Naive thymus-derived CD4-positive, alpha-beta T cell (primary cell): Measurements from ENCODE around the gene RSF1. TPM values are rescaled to one million over a fixed set of nuclear protein-coding genes. Genes with fewer than 3 reads are reported as not detected.

Source experiments
- ATAC-seq: fragments of 150-1000 bp; cut with Tn5 transposase; 2 replicates; pipeline ENCODE4 v1.10.0; 2021; ENCODE audit warnings: mild to moderate bottlenecking, moderate library complexity
- CTCF ChIA-PET: fragments of 350-600 bp; sonication (Branson Sonifier 250); formaldehyde crosslinking; loops from one replicate; lab custom pipeline; 2021; ENCODE audit warnings: antibody characterized with exemption; lab: Charles Lee
- POLR2A ChIA-PET: fragments of 350-600 bp; sonication (Branson Sonifier 250); formaldehyde crosslinking; loops from one replicate; lab custom pipeline; 2021; ENCODE audit warnings: antibody characterized with exemption, inconsistent platforms; lab: Charles Lee
- DNase-seq, 9 donors: peaks; one replicate each; pipeline versions ENCODE4 v3.0.0 to v3.0.0-alpha.2; 2020 to 2022; ENCODE audit warnings: mixed read lengths in 1 of 9
- H3K27ac ChIP-seq: one replicate; pipeline ENCODE4 v1.7.0; 2013; ENCODE audit warnings: mild to moderate bottlenecking, low read depth, low read length, moderate library complexity
- H3K27me3 ChIP-seq, 2 donors: one replicate each; pipeline ENCODE4 v1.7.0; 2013; ENCODE audit warnings: low read length in 2 of 2, mild to moderate bottlenecking in 2 of 2, moderate library complexity in 2 of 2; ENCODE audit not compliant: control insufficient read depth in 2 of 2, insufficient read depth in 2 of 2
- H3K36me3 ChIP-seq, 3 experiments: 1 replicate in 2 of 3; 2 replicates in 1 of 3; pipeline ENCODE4 v1.7.0; 2013; ENCODE audit warnings: low read length in 3 of 3, mild to moderate bottlenecking in 3 of 3, moderate library complexity in 1 of 3; ENCODE audit not compliant: insufficient read depth in 3 of 3, control insufficient read depth in 2 of 3
- H3K4me1 ChIP-seq, 2 donors: one replicate each; pipeline ENCODE4 v1.7.0; 2013; ENCODE audit warnings: low read length in 2 of 2, mild to moderate bottlenecking in 2 of 2, moderate library complexity in 1 of 2; ENCODE audit not compliant: control insufficient read depth in 2 of 2, insufficient read depth in 2 of 2
- H3K4me3 ChIP-seq: 2 replicates; pipeline ENCODE4 v1.7.0; 2013; ENCODE audit warnings: mild to moderate bottlenecking, low read length
- H3K9me3 ChIP-seq, 3 experiments: 1 replicate in 2 of 3; 2 replicates in 1 of 3; pipeline ENCODE4 v1.7.0; 2013; ENCODE audit warnings: low read length in 3 of 3; ENCODE audit not compliant: control insufficient read depth in 2 of 3
- H3K27ac Mint-ChIP-seq, 9 donors: one replicate each; pipeline ENCODE4 v1.8.0; 2020 to 2022; ENCODE audit warnings: mixed read lengths in 9 of 9, mild to moderate bottlenecking in 8 of 9, moderate library complexity in 5 of 9, inconsistent platforms in 2 of 9
- H3K27me3 Mint-ChIP-seq, 5 donors: one replicate each; pipeline ENCODE4 v1.8.0; 2021 to 2022; ENCODE audit warnings: mixed read lengths in 5 of 5, mild to moderate bottlenecking in 1 of 5
- H3K36me3 Mint-ChIP-seq, 5 donors: one replicate each; pipeline ENCODE4 v1.8.0; 2020 to 2022; ENCODE audit warnings: mixed read lengths in 5 of 5, mild to moderate bottlenecking in 3 of 5, inconsistent platforms in 1 of 5
- H3K4me1 Mint-ChIP-seq, 7 donors: one replicate each; pipeline ENCODE4 v1.8.0; 2020 to 2022; ENCODE audit warnings: mixed read lengths in 7 of 7, mild to moderate bottlenecking in 3 of 7, inconsistent platforms in 1 of 7
- H3K4me3 Mint-ChIP-seq, 10 donors: one replicate each; pipeline ENCODE4 v1.8.0; 2020 to 2022; ENCODE audit warnings: mild to moderate bottlenecking in 10 of 10, mixed read lengths in 10 of 10, moderate library complexity in 6 of 10, inconsistent platforms in 2 of 10
- H3K9me3 Mint-ChIP-seq, 11 donors: one replicate each; pipeline ENCODE4 v1.8.0; 2020 to 2022; ENCODE audit warnings: mixed read lengths in 11 of 11, mild to moderate bottlenecking in 4 of 11, inconsistent platforms in 1 of 11, moderate library complexity in 1 of 11
- intact Hi-C, 2 donors: fragments of 100-400 bp; cut with micrococcal nuclease; formaldehyde crosslinking; loops; one replicate each; pipeline ENCODE4 v1.15.1; 2023
- polyA plus RNA-seq, 2 donors: library from polyadenylated mRNA; unstranded; fragments of 300-500 nt; fragmentation: Illumina TruSeq; gene quantifications; one replicate each; pipeline ENCODE4 v1.2.3, GENCODE V29; 2021
- total RNA-seq, 6 experiments: library from RNA in 5 of 6; stranded (reverse) in 5 of 6; gene quantifications; 1 replicate in 5 of 6; 2 replicates in 1 of 6; pipeline ENCODE4 v1.2.3 and lab custom pipeline; 2021 to 2026

The RSF1 gene
- total and polyA plus RNA-seq, 7 experiments from 2014 or later = 33.3 to 113 (median 83.5) TPM

DNA sequence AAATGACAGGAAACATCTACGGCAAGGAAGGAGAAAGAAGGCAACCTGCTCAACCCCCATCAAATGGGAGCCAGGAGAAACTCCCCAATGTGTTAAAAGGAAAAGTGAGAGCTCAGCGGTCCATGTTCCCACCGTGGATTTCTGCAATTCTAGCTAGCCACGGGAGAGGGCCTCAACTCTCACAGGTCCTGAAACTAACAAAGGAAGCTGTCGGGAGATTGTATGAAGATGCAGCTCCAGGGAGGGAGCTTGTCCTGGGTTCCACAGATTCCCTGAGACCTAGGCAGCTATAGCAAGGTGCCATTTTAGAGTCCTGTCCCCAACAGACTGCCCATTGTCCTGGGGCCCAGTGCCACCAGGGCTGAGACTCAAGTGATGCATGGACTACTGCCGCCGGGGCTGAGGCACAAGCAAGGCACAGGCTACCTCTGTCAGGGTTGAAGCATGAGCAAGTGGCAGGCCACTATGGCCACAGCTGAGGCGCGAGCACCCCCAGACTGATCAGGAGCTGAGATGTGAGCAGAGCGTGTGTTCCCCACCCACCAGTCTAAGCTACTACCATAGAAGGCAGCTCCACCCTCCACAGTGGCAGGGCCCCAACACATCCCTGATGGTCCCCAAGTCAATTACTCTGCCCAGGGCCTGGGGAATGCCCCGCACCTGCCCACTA, 31.3 kb downstream of the RSF1 start:
- CTCF ChIA-PET = no interaction called here
- Histone ChIP-seq H3K4me1 (peaks cover 0 to 4% of the 10 kb centered on the region in 2 donors), H3K4me3 (no peak overlapping the region), H3K27me3 (no peaks in the 10 kb centered on the region), H3K36me3 (peaks cover 0 to 12% (median 0%) of the 10 kb centered on the region in 3 experiments), H3K9me3 (no peaks in the 10 kb centered on the region), H3K27ac (no peak overlapping the region)
- POLR2A ChIA-PET = interaction anchor here (0.6 to 0.8 kb wide), 2 partner anchors 9 to 205 kb away, joined by 3 to 4 read pairs; no protein-coding TSS in a partner anchor
- H3K4me1 Mint-ChIP-seq = peaks cover 12 to 95% (median 82%) of the 10 kb centered on the region in 7 donors
- peak overlapping the region in 9 of 10 donors; percentile 3 to 60 (median 26) for H3K4me3 Mint-ChIP-seq
- H3K27me3 Mint-ChIP-seq = no peaks in the 10 kb centered on the region
- H3K9me3 Mint-ChIP-seq = peaks cover 0 to 15% (median 3%) of the 10 kb centered on the region in 11 donors
- H3K27ac Mint-ChIP-seq = peak overlapping the region in 7 of 9 donors; percentile 4 to 79 (median 59)
- intact Hi-C loops = no loop called here
- ATAC-seq = peak; percentile 26
- no peak for DNase-seq
- H3K36me3 Mint-ChIP-seq = peaks cover 15 to 61% (median 40%) of the 10 kb centered on the region in 5 donors

DNA sequence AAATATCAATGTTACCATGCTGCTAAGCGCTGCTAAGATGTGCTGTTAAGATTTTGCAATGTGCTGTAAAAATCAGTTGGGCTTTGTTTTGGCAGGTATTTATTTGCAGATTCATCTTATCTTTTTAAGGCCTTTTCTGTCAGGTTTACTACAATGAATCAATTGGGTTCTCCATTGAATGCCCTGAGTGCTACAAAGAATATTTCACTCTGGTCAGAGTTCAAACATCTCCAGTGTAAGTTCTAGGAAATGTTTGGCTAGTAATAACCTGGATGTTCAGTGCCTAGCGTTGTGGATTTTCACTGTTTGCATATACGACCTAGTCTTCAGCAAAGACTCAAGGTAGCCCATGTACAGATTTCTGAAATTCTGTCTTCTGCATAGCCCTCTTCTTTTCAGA, 36.0 kb downstream of the RSF1 start:
- CTCF ChIA-PET = no interaction called here
- H3K36me3 ChIP-seq = no peaks in the 10 kb centered on the region
- H3K27me3 ChIP-seq = no peaks in the 10 kb centered on the region
- intact Hi-C loops = no loop called here
- peaks cover 9 to 87% (median 72%) of the 10 kb centered on the region in 7 donors for H3K4me1 Mint-ChIP-seq
- H3K9me3 Mint-ChIP-seq = no peaks in the 10 kb centered on the region
- no peak for DNase-seq
- H3K27ac Mint-ChIP-seq = peak overlapping the region in 1 of 9 donors; percentile 65
- peaks cover 0 to 24% (median 8%) of the 10 kb centered on the region in 5 donors for H3K36me3 Mint-ChIP-seq
- no peak overlapping the region for H3K27ac ChIP-seq
- no peak for ATAC-seq
- POLR2A ChIA-PET = no interaction called here
- peaks cover 0 to 4% of the 10 kb centered on the region in 2 donors for H3K4me1 ChIP-seq
- no peak overlapping the region for H3K4me3 ChIP-seq
- no peaks in the 10 kb centered on the region for H3K9me3 ChIP-seq
- H3K27me3 Mint-ChIP-seq = no peaks in the 10 kb centered on the region
- H3K4me3 Mint-ChIP-seq = no peak overlapping the region

DNA sequence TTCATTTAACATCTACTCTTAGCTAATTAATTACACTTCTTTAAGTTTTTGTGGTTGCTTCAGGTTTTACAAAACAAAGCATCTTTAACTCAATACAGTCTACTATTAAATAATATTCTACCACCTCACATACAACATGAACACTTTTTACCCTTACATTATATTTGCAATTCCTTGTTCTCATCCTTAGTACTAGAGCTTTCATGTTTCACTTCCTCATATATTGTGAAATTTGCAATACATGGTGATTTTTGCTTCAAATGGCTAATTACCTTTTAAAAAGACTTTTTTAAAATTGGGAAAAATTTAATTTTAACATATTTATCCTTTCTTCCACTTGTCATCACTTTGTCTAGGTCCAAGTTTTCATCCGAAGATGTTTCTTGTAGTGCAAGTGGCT, 37.5 kb downstream of the RSF1 start:
- Histone ChIP-seq H3K4me3 (no peak overlapping the region), H3K27me3 (no peaks in the 10 kb centered on the region), H3K9me3 (no peaks in the 10 kb centered on the region), H3K4me1 (peaks cover 0 to 7% of the 10 kb centered on the region in 2 donors), H3K36me3 (no peaks in the 10 kb centered on the region), H3K27ac (no peak overlapping the region)
- ChIA-PET CTCF (no interaction called here), POLR2A (no interaction called here)
- Mint-ChIP-seq H3K27me3 (no peaks in the 10 kb centered on the region), H3K9me3 (no peaks in the 10 kb centered on the region), H3K4me1 (peaks cover 7 to 83% (median 70%) of the 10 kb centered on the region in 7 donors), H3K4me3 (no peak overlapping the region), H3K36me3 (peaks cover 0 to 13% (median 4%) of the 10 kb centered on the region in 5 donors), H3K27ac (peak overlapping the region in 2 of 9 donors; percentile 3 to 31)
- DNase-seq = no peak
- intact Hi-C loops = no loop called here
- no peak for ATAC-seq

DNA sequence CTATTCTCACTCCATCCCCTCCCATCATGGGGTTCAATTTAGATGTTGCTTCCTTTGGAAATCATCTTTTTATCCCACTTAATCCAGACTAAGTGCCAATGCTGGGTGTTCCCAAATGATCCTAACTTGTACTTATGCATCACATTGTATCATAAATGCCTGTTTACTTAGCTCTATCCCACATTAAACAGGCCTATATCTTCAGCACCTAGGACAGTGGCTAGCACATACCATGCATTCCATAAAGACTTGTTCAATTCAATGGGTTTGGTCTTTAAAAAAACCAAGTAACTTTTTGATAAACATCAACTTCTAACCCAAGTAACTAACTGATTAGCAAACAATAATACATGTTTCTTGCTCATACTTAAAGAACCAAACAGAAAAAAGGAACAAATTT, 40.6 kb downstream of the RSF1 start:
- Histone ChIP-seq H3K4me1 (peaks cover 0 to 7% of the 10 kb centered on the region in 2 donors), H3K4me3 (no peak overlapping the region), H3K36me3 (no peaks in the 10 kb centered on the region), H3K27ac (no peak overlapping the region), H3K27me3 (no peaks in the 10 kb centered on the region), H3K9me3 (no peaks in the 10 kb centered on the region)
- DNase-seq (no peak), ATAC-seq (no peak)
- ChIA-PET POLR2A (no interaction called here), CTCF (no interaction called here)
- peaks cover 9 to 84% (median 69%) of the 10 kb centered on the region in 7 donors for H3K4me1 Mint-ChIP-seq
- intact Hi-C loops = loop anchor here in 1 of 2 donors (5.0 kb wide), 2 partner anchors 87 to 127 kb away; no protein-coding TSS in a partner anchor
- no peaks in the 10 kb centered on the region for H3K9me3 Mint-ChIP-seq
- no peak overlapping the region for H3K4me3 Mint-ChIP-seq
- no peaks in the 10 kb centered on the region for H3K27me3 Mint-ChIP-seq
- H3K36me3 Mint-ChIP-seq = peaks cover 0 to 8% (median 2%) of the 10 kb centered on the region in 5 donors
- peak overlapping the region in 1 of 9 donors; percentile 11 for H3K27ac Mint-ChIP-seq

DNA sequence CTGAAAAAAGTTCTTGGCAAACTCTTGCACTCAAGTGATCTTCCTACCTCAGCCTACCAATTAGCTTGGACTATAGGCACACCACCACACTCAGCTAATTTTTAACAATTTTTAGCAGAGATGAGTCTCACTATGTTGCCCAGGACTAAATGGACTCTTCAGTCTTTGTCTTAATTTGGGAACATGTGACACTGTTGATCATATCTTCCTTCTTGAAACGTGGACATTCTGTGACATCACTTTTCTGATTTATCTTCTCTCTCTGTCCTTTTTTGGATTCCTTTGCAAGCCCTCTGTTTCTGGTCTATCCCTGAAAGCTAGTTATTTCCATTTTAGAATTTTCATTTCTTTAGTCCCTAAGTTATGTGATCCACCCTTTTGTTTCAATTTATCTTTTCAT, 42.0 kb downstream of the RSF1 start:
- Mint-ChIP-seq H3K4me1 (peaks cover 13 to 80% (median 63%) of the 10 kb centered on the region in 7 donors), H3K27me3 (no peaks in the 10 kb centered on the region), H3K27ac (peak overlapping the region in 4 of 9 donors; percentile 3 to 82 (median 52)), H3K36me3 (peaks cover 0 to 7% (median 2%) of the 10 kb centered on the region in 5 donors), H3K4me3 (peak overlapping the region in 1 of 10 donors; percentile 11), H3K9me3 (no peaks in the 10 kb centered on the region)
- H3K36me3 ChIP-seq = no peaks in the 10 kb centered on the region
- peaks cover 0 to 3% of the 10 kb centered on the region in 2 donors for H3K4me1 ChIP-seq
- no peak overlapping the region for H3K4me3 ChIP-seq
- ChIA-PET POLR2A (no interaction called here), CTCF (no interaction called here)
- H3K27me3 ChIP-seq = no peaks in the 10 kb centered on the region
- no peak for ATAC-seq
- intact Hi-C loops = loop anchor here in 1 of 2 donors (5.0 kb wide), 2 partner anchors 89 to 129 kb away; no protein-coding TSS in a partner anchor
- H3K9me3 ChIP-seq = no peaks in the 10 kb centered on the region
- no peak overlapping the region for H3K27ac ChIP-seq
- DNase-seq = no peak

DNA sequence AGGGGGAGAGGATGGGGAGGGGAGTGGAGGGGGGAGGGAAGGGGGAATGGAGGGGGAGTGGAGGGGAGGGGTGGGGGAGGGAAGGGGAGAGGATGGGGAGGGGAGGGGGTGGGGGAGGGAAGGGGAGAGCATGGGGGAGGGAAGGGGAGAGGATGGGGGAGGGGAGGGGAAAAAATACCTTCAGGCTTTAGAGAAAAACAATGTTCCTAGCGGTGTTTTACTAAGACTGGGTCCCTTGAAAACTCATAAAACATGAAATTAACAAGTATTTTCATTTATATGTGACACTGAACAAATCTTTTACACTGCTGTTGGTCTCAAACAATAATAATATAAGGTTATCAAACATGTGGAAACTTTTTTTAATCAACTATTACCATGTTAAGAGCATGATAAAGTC, 42.4 kb downstream of the RSF1 start:
- Mint-ChIP-seq H3K9me3 (no peaks in the 10 kb centered on the region), H3K36me3 (peaks cover 0 to 7% (median 2%) of the 10 kb centered on the region in 5 donors), H3K27ac (peak overlapping the region in 1 of 9 donors; percentile 63), H3K4me1 (peaks cover 13 to 82% (median 66%) of the 10 kb centered on the region in 7 donors), H3K27me3 (no peaks in the 10 kb centered on the region), H3K4me3 (no peak overlapping the region)
- H3K4me3 ChIP-seq = no peak overlapping the region
- DNase-seq (no peak), ATAC-seq (no peak)
- H3K9me3 ChIP-seq = no peaks in the 10 kb centered on the region
- H3K27ac ChIP-seq = no peak overlapping the region
- peaks cover 0 to 3% of the 10 kb centered on the region in 2 donors for H3K4me1 ChIP-seq
- ChIA-PET CTCF (no interaction called here), POLR2A (no interaction called here)
- no peaks in the 10 kb centered on the region for H3K27me3 ChIP-seq
- no peaks in the 10 kb centered on the region for H3K36me3 ChIP-seq
- intact Hi-C loops = loop anchor here in 1 of 2 donors (5.0 kb wide), 2 partner anchors 89 to 129 kb away; no protein-coding TSS in a partner anchor
